LNCaP clone FGC (cell line): ENCODE results near the gene ENPP3.
A peak's percentile ranks its signal among the peaks of the same experiment; 100 is the strongest.

ENCODE experiments used
- DNase-seq: peaks from one replicate; pipeline ENCODE4 v3.0.0-alpha.2; 2011; ENCODE audit warnings: low read depth
- H3K4me3 ChIP-seq: 2 replicates; pipeline ENCODE4 v1.5.1; 2011; ENCODE audit warnings: mild to moderate bottlenecking, low read depth, low read length, control low read depth
- TF ChIP-seq, protein P1 (sequence below): IDR thresholded peaks from 2 replicates; pipeline ENCODE4 v1.5.1; 2012; ENCODE audit warnings: mild to moderate bottlenecking; ENCODE audit not compliant: control insufficient read depth, insufficient read depth; ENCODE audit errors: extremely low read depth

ENPP3 gene

DNA sequence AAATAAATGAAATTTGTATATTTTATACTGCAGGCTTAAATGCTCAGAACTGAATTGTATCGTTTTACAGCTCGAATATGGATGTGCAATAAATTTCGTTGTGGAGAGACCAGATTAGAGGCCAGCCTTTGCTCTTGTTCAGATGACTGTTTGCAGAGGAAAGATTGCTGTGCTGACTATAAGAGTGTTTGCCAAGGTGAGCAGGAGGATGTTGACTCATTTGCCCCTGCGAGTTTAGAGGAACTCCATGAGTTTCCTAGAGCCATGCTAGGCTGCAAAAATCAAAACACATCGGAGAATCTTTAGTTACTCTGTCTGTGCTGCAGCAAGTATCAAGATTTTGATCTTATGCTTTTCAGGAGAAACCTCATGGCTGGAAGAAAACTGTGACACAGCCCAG lies 15.4 kb downstream of the ENPP3 start:
- TF ChIP-seq, protein P1, sequence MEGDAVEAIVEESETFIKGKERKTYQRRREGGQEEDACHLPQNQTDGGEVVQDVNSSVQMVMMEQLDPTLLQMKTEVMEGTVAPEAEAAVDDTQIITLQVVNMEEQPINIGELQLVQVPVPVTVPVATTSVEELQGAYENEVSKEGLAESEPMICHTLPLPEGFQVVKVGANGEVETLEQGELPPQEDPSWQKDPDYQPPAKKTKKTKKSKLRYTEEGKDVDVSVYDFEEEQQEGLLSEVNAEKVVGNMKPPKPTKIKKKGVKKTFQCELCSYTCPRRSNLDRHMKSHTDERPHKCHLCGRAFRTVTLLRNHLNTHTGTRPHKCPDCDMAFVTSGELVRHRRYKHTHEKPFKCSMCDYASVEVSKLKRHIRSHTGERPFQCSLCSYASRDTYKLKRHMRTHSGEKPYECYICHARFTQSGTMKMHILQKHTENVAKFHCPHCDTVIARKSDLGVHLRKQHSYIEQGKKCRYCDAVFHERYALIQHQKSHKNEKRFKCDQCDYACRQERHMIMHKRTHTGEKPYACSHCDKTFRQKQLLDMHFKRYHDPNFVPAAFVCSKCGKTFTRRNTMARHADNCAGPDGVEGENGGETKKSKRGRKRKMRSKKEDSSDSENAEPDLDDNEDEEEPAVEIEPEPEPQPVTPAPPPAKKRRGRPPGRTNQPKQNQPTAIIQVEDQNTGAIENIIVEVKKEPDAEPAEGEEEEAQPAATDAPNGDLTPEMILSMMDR: no peak
- DNase-seq: peak; percentile 88
- H3K4me3 ChIP-seq: peak overlapping the region; percentile 33; the same call in 1 of the 2 replicates

DNA sequence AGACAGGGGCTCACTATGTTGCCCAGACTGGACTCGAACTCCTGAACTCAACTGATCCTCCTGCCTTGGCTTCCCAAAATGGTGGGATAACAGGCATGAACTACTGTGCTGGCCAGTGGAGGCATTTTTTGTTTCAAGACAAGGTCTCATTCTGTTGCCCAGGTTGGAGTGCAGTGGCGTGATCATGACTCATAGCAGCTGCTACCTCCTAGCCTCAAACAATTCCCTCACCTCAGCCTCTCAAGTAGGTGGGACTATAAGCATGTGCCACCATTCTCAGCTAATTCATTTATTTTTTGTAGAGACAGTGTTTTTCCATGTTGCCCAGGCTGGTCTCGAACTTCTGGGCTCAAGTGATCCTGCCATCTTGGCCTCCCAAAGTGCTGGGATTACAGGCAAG lies 17.2 kb downstream of the ENPP3 start:
- DNase-seq: no peak
- H3K4me3 ChIP-seq: no peak overlapping the region
- TF ChIP-seq, protein P1: no peak

DNA sequence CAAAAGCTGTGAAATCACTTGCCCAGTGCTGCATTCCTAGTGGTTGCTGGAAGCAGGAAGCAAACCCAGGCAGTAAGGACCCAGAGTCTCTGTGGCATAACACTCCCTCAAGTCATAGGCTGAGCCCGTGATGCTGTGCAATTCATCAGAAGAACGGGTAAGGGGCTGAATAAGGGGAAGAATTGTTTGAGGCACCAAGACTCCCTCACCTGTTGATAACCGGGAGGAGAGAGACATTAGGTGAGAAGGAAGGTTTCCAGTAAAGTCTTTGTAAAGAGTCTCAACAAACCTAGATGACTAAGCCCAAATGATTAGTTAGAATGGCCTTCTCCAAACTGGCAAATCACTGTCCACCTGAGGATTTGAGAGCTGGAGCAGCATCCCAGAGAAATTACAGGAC lies 18.3 kb downstream of the ENPP3 start:
- no peak for DNase-seq
- TF ChIP-seq, protein P1: no peak
- no peak overlapping the region for H3K4me3 ChIP-seq

DNA sequence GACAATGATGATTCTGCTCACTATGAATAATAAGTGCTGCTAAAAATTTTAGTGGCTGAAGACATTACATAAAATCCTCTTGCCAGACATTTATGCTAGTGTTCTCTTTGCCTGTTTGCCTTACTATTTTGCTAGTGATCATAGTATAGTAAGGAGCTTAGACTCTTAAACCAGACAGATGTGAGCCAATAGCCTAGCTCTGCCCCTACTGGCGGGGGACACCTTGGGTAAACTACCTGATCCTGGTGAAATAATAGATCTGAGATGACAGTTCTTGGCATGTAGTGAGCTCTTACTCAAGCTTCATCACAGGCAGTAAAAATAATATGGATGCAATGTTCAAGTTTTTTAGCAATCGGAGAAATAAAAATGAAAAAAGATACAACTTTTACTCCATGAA lies 18.8 kb downstream of the ENPP3 start:
- H3K4me3 ChIP-seq: no peak overlapping the region
- TF ChIP-seq, protein P1: no peak

DNA sequence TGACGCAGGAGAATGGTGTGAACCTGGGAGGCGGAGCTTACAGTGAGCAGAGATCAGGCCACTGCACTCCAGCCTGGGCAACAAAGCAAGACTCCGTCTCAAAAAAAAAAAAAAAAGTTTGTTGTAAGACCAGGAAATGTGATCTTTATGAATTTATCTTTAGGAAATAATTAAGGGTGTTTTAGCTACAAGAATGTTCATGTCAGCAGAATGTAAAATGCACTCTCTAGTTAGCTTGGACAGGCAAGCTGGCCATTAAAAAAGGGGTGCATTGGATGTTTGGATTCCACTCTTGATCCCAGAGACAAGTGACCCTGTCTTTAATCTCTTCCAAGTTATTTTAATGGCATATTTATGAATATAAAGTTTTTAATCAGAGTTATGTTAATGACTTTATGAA lies 19.6 kb downstream of the ENPP3 start:
- H3K4me3 ChIP-seq: no peak overlapping the region
- no peak for DNase-seq
- TF ChIP-seq, protein P1: no peak

More for the DNA sequence above, 18.8 kb downstream of the ENPP3 start:
- DNase-seq: no peak

DNA sequence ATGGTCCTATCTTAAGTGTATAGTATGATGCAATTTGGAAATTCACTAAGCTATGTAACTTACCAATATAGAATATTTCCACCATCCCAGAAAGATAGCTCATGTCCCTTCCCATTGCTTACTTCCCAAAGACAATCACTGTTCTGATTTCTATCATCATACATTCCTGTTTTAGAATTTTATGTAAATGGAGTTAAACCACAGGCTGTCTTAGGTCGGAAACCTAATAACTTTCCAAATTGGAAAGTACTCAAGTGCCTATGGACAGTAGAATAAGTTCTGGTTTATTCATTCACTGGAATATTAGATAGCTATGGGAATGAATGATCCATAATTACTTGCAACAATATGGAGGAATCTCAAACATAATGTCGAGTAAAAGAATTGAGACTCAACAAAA lies 20.1 kb downstream of the ENPP3 start:
- TF ChIP-seq, protein P1: no peak
- H3K4me3 ChIP-seq: no peak overlapping the region
- DNase-seq: no peak

DNA sequence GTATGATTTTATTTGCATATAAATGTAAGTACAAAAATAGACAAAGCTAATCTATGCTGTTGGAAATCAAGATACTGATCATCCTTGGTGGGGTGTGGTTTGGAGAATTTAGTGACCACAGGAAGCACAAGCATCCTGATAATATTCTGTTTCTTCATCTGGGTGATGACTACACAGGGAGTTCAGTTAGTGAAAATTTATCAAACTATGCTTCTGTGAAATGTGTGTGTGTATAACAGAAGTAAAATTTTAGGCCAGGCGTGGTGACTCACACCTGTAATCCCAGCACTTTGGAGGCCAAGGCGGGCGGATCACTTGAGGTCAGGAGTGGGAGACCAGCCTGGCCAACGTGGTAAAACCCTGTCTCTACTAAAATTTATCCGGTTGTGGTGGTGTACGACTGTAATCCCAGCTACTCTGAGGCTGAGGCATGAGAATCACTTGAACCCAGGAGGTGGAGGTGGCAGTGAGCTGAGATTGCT lies 20.6 kb downstream of the ENPP3 start:
- TF ChIP-seq, protein P1: no peak
- no peak for DNase-seq
- no peak overlapping the region for H3K4me3 ChIP-seq
